ENCODE data around the gene NCF4. TPM values are rescaled to one million over a fixed set of nuclear protein-coding genes. Genes with fewer than 3 reads are reported as not detected.

Gene NCF4
- total RNA-seq, 1 donor from 2014 or later: not detected

DNA sequence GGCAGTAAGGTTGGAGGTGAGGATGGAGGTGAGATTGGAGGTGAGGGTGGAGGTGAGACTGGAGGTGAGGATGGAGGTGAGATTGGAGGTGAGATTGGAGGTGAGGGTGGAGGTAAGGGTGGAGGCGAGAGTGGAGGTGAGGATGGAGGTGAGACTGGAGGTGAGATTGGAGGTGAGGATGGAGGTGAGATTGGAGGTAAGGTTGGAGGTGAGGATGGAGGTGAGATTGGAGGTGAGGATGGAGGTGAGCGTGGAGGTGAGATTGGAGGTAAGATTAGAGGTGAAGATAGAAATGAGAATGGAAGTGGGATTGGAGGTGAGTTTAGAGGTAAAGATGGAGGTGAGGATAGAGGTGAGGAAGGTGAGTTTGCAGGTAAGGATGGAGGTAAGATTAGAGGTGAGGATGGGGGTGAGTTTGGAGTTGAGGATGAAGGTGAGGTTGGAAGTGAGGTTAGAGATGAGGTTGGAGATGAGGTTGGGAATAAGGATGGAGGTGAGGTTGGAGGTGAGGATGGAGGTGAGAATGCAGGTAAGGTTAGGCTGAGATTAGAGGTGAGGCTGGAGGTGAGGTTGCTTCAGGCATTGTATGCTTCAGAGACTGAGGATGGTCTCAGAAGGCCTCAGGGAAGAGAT, 12.2 kb downstream of the NCF4 start:
- TF ChIP-seq, protein P1, sequence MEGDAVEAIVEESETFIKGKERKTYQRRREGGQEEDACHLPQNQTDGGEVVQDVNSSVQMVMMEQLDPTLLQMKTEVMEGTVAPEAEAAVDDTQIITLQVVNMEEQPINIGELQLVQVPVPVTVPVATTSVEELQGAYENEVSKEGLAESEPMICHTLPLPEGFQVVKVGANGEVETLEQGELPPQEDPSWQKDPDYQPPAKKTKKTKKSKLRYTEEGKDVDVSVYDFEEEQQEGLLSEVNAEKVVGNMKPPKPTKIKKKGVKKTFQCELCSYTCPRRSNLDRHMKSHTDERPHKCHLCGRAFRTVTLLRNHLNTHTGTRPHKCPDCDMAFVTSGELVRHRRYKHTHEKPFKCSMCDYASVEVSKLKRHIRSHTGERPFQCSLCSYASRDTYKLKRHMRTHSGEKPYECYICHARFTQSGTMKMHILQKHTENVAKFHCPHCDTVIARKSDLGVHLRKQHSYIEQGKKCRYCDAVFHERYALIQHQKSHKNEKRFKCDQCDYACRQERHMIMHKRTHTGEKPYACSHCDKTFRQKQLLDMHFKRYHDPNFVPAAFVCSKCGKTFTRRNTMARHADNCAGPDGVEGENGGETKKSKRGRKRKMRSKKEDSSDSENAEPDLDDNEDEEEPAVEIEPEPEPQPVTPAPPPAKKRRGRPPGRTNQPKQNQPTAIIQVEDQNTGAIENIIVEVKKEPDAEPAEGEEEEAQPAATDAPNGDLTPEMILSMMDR (IDR thresholded peaks at IDR 0.05; ENCODE audit: unreplicated experiment): no peak
- Mint-ChIP-seq H3K36me3 (no peaks in the 10 kb centered on the region), H3K9me3 (no peaks in the 10 kb centered on the region), H3K27ac (no peak overlapping the region), H3K27me3 (ENCODE audit: low read depth) (peaks cover 39% of the 10 kb centered on the region), H3K4me1 (peaks cover 11% of the 10 kb centered on the region), H3K4me3 (no peak overlapping the region)
- no peak for DNase-seq (ENCODE audit: low spot score in 2 of 2, unreplicated experiment in 2 of 2)

DNA sequence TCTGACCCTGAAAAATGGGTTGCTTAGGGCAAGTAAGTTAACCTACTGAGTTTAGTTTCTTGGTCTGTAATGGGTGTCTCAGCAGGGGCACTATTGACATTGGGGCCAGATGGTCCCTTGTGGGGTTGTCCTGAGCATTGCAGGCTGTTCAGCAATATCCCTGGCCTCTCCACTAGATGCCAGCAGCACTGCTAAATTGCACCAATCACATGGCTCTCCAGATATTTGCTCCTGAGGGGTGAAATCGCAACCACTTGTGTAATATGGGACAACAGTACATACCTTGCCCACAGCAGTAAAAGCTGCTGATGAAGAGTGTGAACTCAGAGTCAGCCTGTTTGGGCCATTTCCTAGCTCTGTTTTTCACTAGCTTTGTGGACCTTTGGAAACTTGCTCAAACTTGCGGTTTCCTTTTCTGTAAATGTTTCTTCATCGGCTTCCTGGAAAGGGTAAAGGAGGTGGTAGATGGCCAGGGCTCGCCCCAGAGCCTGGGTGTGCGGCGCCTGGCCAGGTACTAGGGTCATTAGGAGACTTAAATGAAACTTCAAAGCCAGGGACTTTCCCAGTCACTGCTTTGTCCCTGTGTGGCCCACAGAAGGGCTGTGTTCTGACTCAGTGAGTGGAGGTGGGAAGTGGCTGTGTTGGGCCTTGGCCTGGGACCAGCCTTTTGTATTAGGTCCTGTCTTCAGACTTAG, 13.0 kb downstream of the NCF4 start:
- TF ChIP-seq, protein P1 (IDR thresholded peaks at IDR 0.05; ENCODE audit: unreplicated experiment): no peak
- peaks cover 11% of the 10 kb centered on the region for H3K4me1 Mint-ChIP-seq
- no peak overlapping the region for H3K27ac Mint-ChIP-seq
- no peak for DNase-seq (ENCODE audit: low spot score in 2 of 2, unreplicated experiment in 2 of 2)
- H3K9me3 Mint-ChIP-seq: no peaks in the 10 kb centered on the region
- H3K4me3 Mint-ChIP-seq: no peak overlapping the region
- peaks cover 42% of the 10 kb centered on the region for H3K27me3 Mint-ChIP-seq (ENCODE audit: low read depth)
- H3K36me3 Mint-ChIP-seq: no peaks in the 10 kb centered on the region

DNA sequence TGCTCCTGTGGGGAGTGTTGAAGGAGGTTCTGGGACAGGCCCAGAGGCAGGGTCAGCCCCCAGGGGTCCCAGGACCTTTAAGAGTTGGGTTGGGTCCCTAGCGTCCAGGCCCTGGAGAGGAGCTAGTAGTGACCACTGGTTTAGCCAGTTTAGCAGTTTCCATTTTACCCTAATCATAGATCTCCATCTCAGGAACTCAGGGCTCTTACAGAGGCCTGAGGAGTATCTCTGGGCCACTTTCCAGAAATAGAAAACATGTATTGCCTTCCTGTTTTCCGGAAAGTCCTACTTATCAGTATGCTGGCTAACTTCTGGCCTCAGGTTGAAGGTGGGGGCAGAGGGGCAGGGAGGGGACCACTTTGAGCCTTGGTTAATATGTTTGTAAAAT, 13.5 kb downstream of the NCF4 start:
- no peak overlapping the region for H3K4me3 Mint-ChIP-seq
- TF ChIP-seq, protein P1 (IDR thresholded peaks at IDR 0.05; ENCODE audit: unreplicated experiment): no peak
- peaks cover 45% of the 10 kb centered on the region for H3K27me3 Mint-ChIP-seq (ENCODE audit: low read depth)
- no peak for DNase-seq (ENCODE audit: low spot score in 2 of 2, unreplicated experiment in 2 of 2)
- H3K4me1 Mint-ChIP-seq: peaks cover 11% of the 10 kb centered on the region
- H3K27ac Mint-ChIP-seq: no peak overlapping the region
- no peaks in the 10 kb centered on the region for H3K36me3 Mint-ChIP-seq
- H3K9me3 Mint-ChIP-seq: no peaks in the 10 kb centered on the region

DNA sequence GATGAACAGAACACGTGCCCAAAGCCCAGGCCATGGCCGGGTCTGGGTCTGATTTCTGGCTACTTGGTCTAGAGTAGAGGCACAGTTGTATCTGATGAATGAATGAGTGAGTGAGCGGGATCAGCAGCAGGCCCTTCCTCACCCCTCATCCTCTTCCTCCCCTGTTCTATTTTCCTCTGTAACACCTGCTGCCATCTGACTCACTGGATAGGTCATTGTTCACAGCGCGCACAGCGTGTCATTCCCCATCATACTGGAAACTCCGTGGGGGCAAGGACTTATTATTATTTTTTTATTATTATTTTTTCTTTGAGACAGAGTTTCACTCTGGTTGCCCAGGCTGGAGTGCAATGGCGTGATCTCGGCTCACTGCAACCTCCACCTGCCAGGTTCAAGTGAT, 13.9 kb downstream of the NCF4 start:
- Mint-ChIP-seq H3K4me3 (no peak overlapping the region), H3K36me3 (no peaks in the 10 kb centered on the region), H3K27me3 (ENCODE audit: low read depth) (peaks cover 42% of the 10 kb centered on the region), H3K27ac (no peak overlapping the region), H3K9me3 (no peaks in the 10 kb centered on the region), H3K4me1 (peaks cover 11% of the 10 kb centered on the region)
- DNase-seq (ENCODE audit: low spot score in 2 of 2, unreplicated experiment in 2 of 2): no peak
- TF ChIP-seq, protein P1 (IDR thresholded peaks at IDR 0.05; ENCODE audit: unreplicated experiment): no peak

DNA sequence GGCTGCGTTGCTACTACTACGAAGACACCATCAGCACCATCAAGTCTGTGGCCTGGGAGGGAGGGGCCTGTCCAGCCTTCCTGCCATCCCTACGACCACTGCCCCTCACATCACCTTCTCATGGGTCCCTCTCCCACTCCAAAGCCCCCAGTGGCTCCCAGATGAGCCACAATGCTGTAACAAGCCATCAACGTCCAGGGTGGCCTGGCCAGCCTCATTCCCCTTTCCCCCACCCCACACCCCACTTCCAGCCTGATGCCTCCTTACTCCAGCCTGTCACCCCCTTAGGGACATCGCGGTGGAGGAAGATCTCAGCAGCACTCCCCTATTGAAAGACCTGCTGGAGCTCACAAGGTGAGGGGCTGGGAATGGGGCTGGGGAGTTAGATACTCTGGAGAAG, 14.9 kb downstream of the NCF4 start:
- Mint-ChIP-seq H3K4me3 (no peak overlapping the region), H3K9me3 (peaks cover 3% of the 10 kb centered on the region), H3K27ac (no peak overlapping the region), H3K36me3 (no peaks in the 10 kb centered on the region), H3K27me3 (ENCODE audit: low read depth) (peaks cover 34% of the 10 kb centered on the region), H3K4me1 (peaks cover 6% of the 10 kb centered on the region)
- no peak for DNase-seq (ENCODE audit: low spot score in 2 of 2, unreplicated experiment in 2 of 2)
- TF ChIP-seq, protein P1 (IDR thresholded peaks at IDR 0.05; ENCODE audit: unreplicated experiment): no peak
